ENCODE results near the gene RNF135. TPM values are rescaled to one million over a fixed set of nuclear protein-coding genes. Genes with fewer than 3 reads are reported as not detected.

The RNF135 gene
- total and polyA plus RNA-seq, 4 donors: 11.1 to 42.1 (median 23.0) TPM

DNA sequence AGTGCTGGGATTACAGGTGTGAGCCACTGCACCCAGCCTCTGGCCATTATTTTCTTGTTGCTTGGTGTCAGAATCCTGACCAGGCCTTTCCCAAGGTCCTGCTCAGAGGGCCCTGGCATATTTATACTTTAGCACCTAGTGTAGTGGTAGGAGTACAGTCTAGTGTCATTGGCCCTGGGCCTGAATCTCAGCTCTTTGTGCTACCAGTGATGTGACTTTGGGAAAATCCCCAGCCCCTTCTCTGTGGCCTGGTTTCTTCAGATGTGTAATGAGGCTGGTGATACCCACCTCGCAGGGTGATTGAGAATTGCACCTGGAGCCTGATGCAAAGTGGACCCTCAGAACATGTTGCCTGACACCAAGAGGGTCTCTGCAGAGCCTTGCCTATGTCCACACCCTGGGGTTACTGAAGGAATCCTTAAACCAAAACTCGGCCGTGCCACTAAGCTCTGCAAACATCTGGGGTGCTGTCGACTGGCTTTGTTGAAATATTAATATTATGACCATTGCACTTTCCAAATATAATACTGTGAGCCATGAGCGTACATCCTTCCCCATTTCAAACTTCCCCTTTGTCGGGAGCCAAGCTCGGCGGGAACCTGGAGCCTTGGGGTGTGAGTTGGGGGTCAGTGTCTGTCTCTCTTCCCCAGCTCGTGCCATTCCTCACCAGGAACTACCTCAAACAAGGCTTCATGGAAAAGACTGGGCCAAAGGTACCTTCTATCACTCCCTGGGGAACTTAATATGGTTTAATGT lies 18.0 kb upstream of the RNF135 start:
- Histone ChIP-seq H3K27ac (ENCODE audit: low read depth in 1 of 2, low read length in 1 of 2) (peak overlapping the region in 1 of 2 donors; percentile 50), H3K36me3 (ENCODE audit: control insufficient read depth in 4 of 4, insufficient read depth in 4 of 4, low read length in 4 of 4) (peaks cover 0 to 2% (median 0%) of the 10 kb centered on the region in 4 donors), H3K27me3 (ENCODE audit: control insufficient read depth in 3 of 3, insufficient read depth in 3 of 3, low read length in 2 of 3) (no peaks in the 10 kb centered on the region), H3K9ac (ENCODE audit: insufficient read depth in 1 of 2, low read length in 2 of 2) (no peak overlapping the region), H3K9me3 (ENCODE audit: control insufficient read depth in 4 of 4, insufficient read depth in 3 of 4, low read length in 3 of 4) (no peaks in the 10 kb centered on the region), H3K4me3 (no peak overlapping the region), H3K4me1 (ENCODE audit: control insufficient read depth in 5 of 5, insufficient read depth in 5 of 5, low read length in 5 of 5) (peaks cover 0 to 13% (median 5%) of the 10 kb centered on the region in 5 donors)
- no peak for ATAC-seq (ENCODE audit: insufficient read depth, low FRiP score)
- WGBS, 2 donors: 32 to 68% methylated on average over 9 of the region's 9 CpGs
- DNase-seq: no peak
- TF ChIP-seq, protein P1, sequence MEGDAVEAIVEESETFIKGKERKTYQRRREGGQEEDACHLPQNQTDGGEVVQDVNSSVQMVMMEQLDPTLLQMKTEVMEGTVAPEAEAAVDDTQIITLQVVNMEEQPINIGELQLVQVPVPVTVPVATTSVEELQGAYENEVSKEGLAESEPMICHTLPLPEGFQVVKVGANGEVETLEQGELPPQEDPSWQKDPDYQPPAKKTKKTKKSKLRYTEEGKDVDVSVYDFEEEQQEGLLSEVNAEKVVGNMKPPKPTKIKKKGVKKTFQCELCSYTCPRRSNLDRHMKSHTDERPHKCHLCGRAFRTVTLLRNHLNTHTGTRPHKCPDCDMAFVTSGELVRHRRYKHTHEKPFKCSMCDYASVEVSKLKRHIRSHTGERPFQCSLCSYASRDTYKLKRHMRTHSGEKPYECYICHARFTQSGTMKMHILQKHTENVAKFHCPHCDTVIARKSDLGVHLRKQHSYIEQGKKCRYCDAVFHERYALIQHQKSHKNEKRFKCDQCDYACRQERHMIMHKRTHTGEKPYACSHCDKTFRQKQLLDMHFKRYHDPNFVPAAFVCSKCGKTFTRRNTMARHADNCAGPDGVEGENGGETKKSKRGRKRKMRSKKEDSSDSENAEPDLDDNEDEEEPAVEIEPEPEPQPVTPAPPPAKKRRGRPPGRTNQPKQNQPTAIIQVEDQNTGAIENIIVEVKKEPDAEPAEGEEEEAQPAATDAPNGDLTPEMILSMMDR (IDR thresholded peaks at IDR 0.05; ENCODE audit: control extremely low read depth, extremely low read depth): no peak

DNA sequence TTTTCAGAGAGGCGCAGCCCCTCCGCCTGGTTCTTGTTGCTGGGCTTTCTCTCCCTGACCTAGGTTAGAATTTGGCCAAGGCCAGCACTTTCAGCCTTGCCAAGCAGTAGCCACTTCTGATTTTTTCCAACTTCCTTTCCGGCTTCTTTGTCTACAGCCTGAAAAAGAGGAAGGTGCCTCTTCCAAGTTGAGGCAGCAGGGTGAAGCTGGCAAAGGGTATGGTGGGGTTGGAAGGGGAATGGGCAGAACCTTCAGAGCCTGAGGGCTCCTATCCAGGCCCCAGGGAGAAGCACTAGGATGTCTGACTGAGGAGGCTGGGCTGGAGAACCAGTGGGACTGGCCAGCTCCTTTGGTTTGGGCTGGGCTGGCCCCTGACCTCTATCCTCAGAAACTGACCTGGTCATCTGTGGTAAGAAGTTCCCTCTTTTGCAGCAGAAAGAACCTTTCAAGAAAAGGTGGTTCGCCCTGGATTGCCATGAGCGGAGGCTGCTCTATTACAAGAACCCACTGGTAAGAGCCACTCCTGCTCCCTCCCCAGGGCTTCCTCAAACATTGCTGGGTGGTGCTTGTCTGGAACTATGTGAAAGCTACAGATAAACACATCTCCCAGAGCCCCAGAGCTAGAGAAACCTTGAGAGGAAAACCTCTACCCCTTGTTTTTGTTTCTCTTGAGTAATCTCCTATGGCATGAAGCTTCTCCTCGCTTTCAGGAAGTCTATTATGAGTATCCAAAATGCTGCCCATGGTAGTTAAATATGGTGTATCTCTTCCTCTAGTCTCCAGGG lies 16.6 kb upstream of the RNF135 start:
- WGBS, 2 donors: 51 to 67% methylated on average over 6 of the region's 6 CpGs
- Histone ChIP-seq H3K27me3 (ENCODE audit: control insufficient read depth in 3 of 3, insufficient read depth in 3 of 3, low read length in 2 of 3) (no peaks in the 10 kb centered on the region), H3K27ac (ENCODE audit: low read depth in 1 of 2, low read length in 1 of 2) (peak overlapping the region in 1 of 2 donors; percentile 81), H3K4me1 (ENCODE audit: control insufficient read depth in 5 of 5, insufficient read depth in 5 of 5, low read length in 5 of 5) (peaks cover 0 to 13% (median 6%) of the 10 kb centered on the region in 5 donors), H3K9ac (ENCODE audit: insufficient read depth in 1 of 2, low read length in 2 of 2) (no peak overlapping the region), H3K9me3 (ENCODE audit: control insufficient read depth in 4 of 4, insufficient read depth in 3 of 4, low read length in 3 of 4) (no peaks in the 10 kb centered on the region), H3K36me3 (ENCODE audit: control insufficient read depth in 4 of 4, insufficient read depth in 4 of 4, low read length in 4 of 4) (peaks cover 0 to 2% (median 0%) of the 10 kb centered on the region in 4 donors), H3K4me3 (no peak overlapping the region)
- peak; percentile 13 for ATAC-seq (ENCODE audit: insufficient read depth, low FRiP score)
- no peak for DNase-seq
- TF ChIP-seq, protein P1 (IDR thresholded peaks at IDR 0.05; ENCODE audit: control extremely low read depth, extremely low read depth): no peak

DNA sequence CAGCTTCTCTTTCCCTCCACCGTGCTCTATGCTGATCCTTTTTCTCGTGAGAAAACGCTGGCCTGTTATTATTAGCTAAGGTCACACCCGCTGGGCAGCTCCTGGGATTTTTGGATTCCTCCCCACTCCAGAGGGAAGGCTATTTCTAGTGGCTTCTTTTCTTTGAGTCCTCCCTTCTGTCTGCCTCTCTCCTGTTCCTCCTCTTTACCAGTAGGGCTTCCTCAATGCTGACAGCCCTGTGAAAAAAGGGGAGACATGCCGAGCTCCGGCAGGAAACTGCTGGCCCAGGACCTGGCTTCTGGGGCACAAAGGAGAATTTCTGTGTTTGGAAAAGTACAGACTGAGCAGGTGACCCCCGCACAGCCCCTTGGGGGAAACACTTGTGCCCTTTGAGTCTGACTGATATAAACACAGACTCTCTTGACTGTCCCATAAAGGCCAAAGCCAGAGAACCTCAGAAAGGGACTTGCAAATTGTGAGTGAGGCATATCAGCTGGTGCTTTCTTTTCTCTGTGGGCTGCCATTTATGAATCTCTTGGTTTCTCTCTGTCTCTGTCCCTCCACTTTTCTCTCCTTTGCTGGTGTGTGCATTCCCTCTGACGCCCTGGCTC lies 14.0 kb upstream of the RNF135 start:
- ATAC-seq (ENCODE audit: insufficient read depth, low FRiP score): no peak

More for the DNA sequence above, 14.0 kb upstream of the RNF135 start:
- peak overlapping the region in 1 of 2 donors; percentile 31 for H3K27ac ChIP-seq (ENCODE audit: low read depth in 1 of 2, low read length in 1 of 2)
- H3K9me3 ChIP-seq (ENCODE audit: control insufficient read depth in 4 of 4, insufficient read depth in 3 of 4, low read length in 3 of 4): no peaks in the 10 kb centered on the region
- peaks cover 0 to 2% (median 0%) of the 10 kb centered on the region in 4 donors for H3K36me3 ChIP-seq (ENCODE audit: control insufficient read depth in 4 of 4, insufficient read depth in 4 of 4, low read length in 4 of 4)
- no peak overlapping the region for H3K9ac ChIP-seq (ENCODE audit: insufficient read depth in 1 of 2, low read length in 2 of 2)
- TF ChIP-seq, protein P1 (IDR thresholded peaks at IDR 0.05; ENCODE audit: control extremely low read depth, extremely low read depth): no peak
- H3K4me1 ChIP-seq (ENCODE audit: control insufficient read depth in 5 of 5, insufficient read depth in 5 of 5, low read length in 5 of 5): peaks cover 0 to 9% (median 6%) of the 10 kb centered on the region in 5 donors
- no peak overlapping the region for H3K4me3 ChIP-seq
- no peaks in the 10 kb centered on the region for H3K27me3 ChIP-seq (ENCODE audit: control insufficient read depth in 3 of 3, insufficient read depth in 3 of 3, low read length in 2 of 3)
- WGBS, 2 donors: 43 to 54% methylated on average over 8 of the region's 8 CpGs
- peak; percentile 38 to 42 (median 39) for DNase-seq

Measured in lung (tissue), 12 donors.